SK-N-SH treated with all-trans-retinoic acid at 6 μM for 48 hours (cell line): ENCODE results near the gene ARRDC3.

Experiments used
- CSDC2 ChIP-seq: fragments of 250-450 bp; sonication (Bioruptor Pico); IDR thresholded peaks from 2 replicates; pipeline ENCODE4 v1.5.0; 2020; ENCODE audit warnings: mild to moderate bottlenecking, moderate library complexity
- PATZ1 ChIP-seq: fragments of 250-450 bp; sonication (Bioruptor Pico); IDR thresholded peaks from 2 replicates; pipeline ENCODE4 v1.8.0; 2020; ENCODE audit warnings: mild to moderate bottlenecking, moderate library complexity, borderline replicate concordance
- POU6F1 ChIP-seq: fragments of 250-450 bp; sonication (Bioruptor Pico); IDR thresholded peaks from 2 replicates; pipeline ENCODE4 v1.8.0; 2021; ENCODE audit warnings: low read depth, mild to moderate bottlenecking, moderate library complexity, borderline replicate concordance
- PPARA ChIP-seq: fragments of 250-450 bp; sonication (Bioruptor Pico); IDR thresholded peaks from 2 replicates; pipeline ENCODE4 v1.5.0; 2020; ENCODE audit warnings: mild to moderate bottlenecking, borderline replicate concordance
- TOX ChIP-seq: fragments of 250-450 bp; sonication (Bioruptor Pico); IDR thresholded peaks from 2 replicates; pipeline ENCODE4 v1.8.0; 2021; ENCODE audit warnings: mild to moderate bottlenecking, moderate library complexity, borderline replicate concordance
- ZNF565 ChIP-seq: fragments of 450-650 bp; formaldehyde crosslinking; conservative IDR thresholded peaks from 2 replicates; pipeline ENCODE4 v1.5.0; 2020; ENCODE audit warnings: low read depth, mild to moderate bottlenecking, moderate library complexity
- ZNF70 ChIP-seq: fragments of 450-650 bp; formaldehyde crosslinking; IDR thresholded peaks from 2 replicates; pipeline ENCODE4 v1.5.0; 2020; ENCODE audit warnings: mild to moderate bottlenecking, moderate library complexity
- ZNF8 ChIP-seq: fragments of 450-650 bp; formaldehyde crosslinking; IDR thresholded peaks from 2 replicates; pipeline ENCODE4 v1.5.0; 2020; ENCODE audit warnings: mild to moderate bottlenecking, moderate library complexity

- TF ChIP-seq PATZ1 (CRISPR knock-in tag) (no peak), ZNF70 (CRISPR knock-in tag) (no peak), TOX (CRISPR knock-in tag) (no peak), POU6F1 (CRISPR knock-in tag) (no peak), ZNF8 (CRISPR knock-in tag) (no peak), ZNF565 (CRISPR knock-in tag) (no peak), CSDC2 (CRISPR knock-in tag) (no peak), PPARA (CRISPR knock-in tag) (no peak)
Measured at GRCh38 chr5:91367908-91368648, 15.0 kb downstream of the ARRDC3 start.
